Activated CD8-positive, alpha-beta memory T cell treated with anti-CD3 and anti-CD28 coated beads, Interleukin-2, amount 50 U/mL, for 1 hour (primary cell): ENCODE data around the gene CTCF.
A peak's percentile ranks its signal among the peaks of the same experiment; 100 is the strongest.

Experiments
- DNase-seq: peaks from one replicate; pipeline ENCODE4 v3.0.0-alpha.2; 2020; ENCODE audit errors: extremely low read depth

CTCF gene

GRCh38 chr16:67663877-67664222 lies 101.5 kb downstream of the CTCF start:
- DNase-seq: no peak

GRCh38 chr16:67664258-67664657 lies 101.9 kb downstream of the CTCF start:
- no peak for DNase-seq

- DNase-seq: no peak
These were observed 102.5 kb downstream of the CTCF start for GRCh38 chr16:67664871-67665270.

- DNase-seq: no peak
These were observed 103.3 kb downstream of the CTCF start for GRCh38 chr16:67665598-67665997.

- DNase-seq: no peak
These were observed 103.8 kb downstream of the CTCF start for GRCh38 chr16:67666032-67666551.

GRCh38 chr16:67666559-67667452 lies 104.5 kb downstream of the CTCF start, which contains the start of the genes C16orf86 and ENKD1:
Gene C16orf86 (plus strand): TSS chr16:67666814. CDS start chr16:67666971, 157 bp downstream.
Gene ENKD1 (minus strand): TSS chr16:67666750. CDS start chr16:67666442, 308 bp downstream.
- DNase-seq: peak; percentile 60

GRCh38 chr16:67667453-67667816 lies 105.1 kb downstream of the CTCF start:
- DNase-seq: no peak

GRCh38 chr16:67667817-67668494 lies 105.6 kb downstream of the CTCF start:
- DNase-seq: peak; percentile 72

- no peak for DNase-seq
These were observed 106.3 kb downstream of the CTCF start for GRCh38 chr16:67668495-67669157.

- DNase-seq: no peak
These were observed 107.3 kb downstream of the CTCF start for GRCh38 chr16:67669499-67670101.

GRCh38 chr16:67672306-67672705 lies 110.0 kb downstream of the CTCF start:
- DNase-seq: no peak

GRCh38 chr16:67672739-67673662 lies 110.7 kb downstream of the CTCF start:
- DNase-seq: no peak

- DNase-seq: no peak
These were observed 111.6 kb downstream of the CTCF start for GRCh38 chr16:67673712-67674580.

GRCh38 chr16:67674851-67675578 lies 112.7 kb downstream of the CTCF start:
- DNase-seq: no peak

GRCh38 chr16:67675579-67675935 lies 113.2 kb downstream of the CTCF start:
- no peak for DNase-seq

- DNase-seq: no peak
These were observed 113.7 kb downstream of the CTCF start for GRCh38 chr16:67675999-67676398.

- DNase-seq: no peak
These were observed 114.2 kb downstream of the CTCF start for GRCh38 chr16:67676516-67676915.

- DNase-seq: no peak
These were observed 114.6 kb downstream of the CTCF start for GRCh38 chr16:67676939-67677338.

- DNase-seq: no peak
These were observed 115.4 kb downstream of the CTCF start for GRCh38 chr16:67677712-67678111.
